Hepatocyte (in vitro differentiated cells): ENCODE data around the gene STK38L. TPM values are rescaled to one million over a fixed set of nuclear protein-coding genes. Genes with fewer than 3 reads are reported as not detected.

Experiments
- DNase-seq: peaks from one replicate; pipeline ENCODE4 v3.0.0-alpha.2; 2016; ENCODE audit warnings: low spot score
- H2AFZ ChIP-seq: fragments of 200-600 bp; sonication (generic); 2 replicates; pipeline ENCODE4 v1.6.0; 2016; ENCODE audit warnings: antibody characterized with exemption, mild to moderate bottlenecking
- H3K27ac ChIP-seq: fragments of 200-600 bp; sonication (generic); 2 replicates; pipeline ENCODE4 v1.5.1; 2016; ENCODE audit warnings: mild to moderate bottlenecking
- H3K27me3 ChIP-seq: fragments of 200-600 bp; sonication (generic); 2 replicates; pipeline ENCODE4 v1.6.1; 2016
- H3K36me3 ChIP-seq: fragments of 200-600 bp; sonication (generic); replicated peaks from 2 replicates; pipeline ENCODE4 v1.5.1; 2016; ENCODE audit warnings: low read depth; ENCODE audit not compliant: insufficient read depth
- H3K4me1 ChIP-seq: fragments of 200-600 bp; sonication (generic); 2 replicates; pipeline ENCODE4 v1.5.1; 2016; ENCODE audit warnings: mild to moderate bottlenecking, moderate library complexity; ENCODE audit not compliant: insufficient read depth
- H3K4me2 ChIP-seq: fragments of 200-600 bp; sonication (generic); 2 replicates; pipeline ENCODE4 v1.6.0; 2016
- H3K4me3 ChIP-seq: fragments of 200-600 bp; sonication (generic); 2 replicates; pipeline ENCODE4 v1.5.1; 2016; ENCODE audit warnings: mild to moderate bottlenecking
- H3K79me2 ChIP-seq: fragments of 200-600 bp; sonication (generic); 2 replicates; pipeline ENCODE4 v1.6.0; 2017; ENCODE audit warnings: mild to moderate bottlenecking
- H3K9me2 ChIP-seq: fragments of 200-600 bp; sonication (generic); replicated peaks from 2 replicates; pipeline ENCODE4 v1.6.0; 2017; ENCODE audit warnings: mild to moderate bottlenecking; ENCODE audit not compliant: insufficient read depth
- H3K9me3 ChIP-seq: fragments of 200-600 bp; sonication (generic); 2 replicates; pipeline ENCODE4 v1.5.1; 2016; ENCODE audit warnings: low read depth, mild to moderate bottlenecking
- H4K20me1 ChIP-seq: fragments of 200-600 bp; sonication (generic); 2 replicates; pipeline ENCODE4 v1.6.0; 2016; ENCODE audit warnings: mild to moderate bottlenecking; ENCODE audit not compliant: insufficient read depth, poor library complexity, severe bottlenecking
- CTCF ChIP-seq: fragments of 200-600 bp; sonication (generic); IDR thresholded peaks from 2 replicates; pipeline ENCODE4 v1.5.1; 2016; ENCODE audit warnings: antibody characterized with exemption, mild to moderate bottlenecking; ENCODE audit not compliant: poor library complexity
- EZH2 ChIP-seq: fragments of 200-600 bp; sonication (generic); IDR thresholded peaks from 2 replicates; pipeline ENCODE4 v1.6.1; 2016; ENCODE audit warnings: antibody characterized with exemption, mild to moderate bottlenecking, borderline replicate concordance
- EZH2phosphoT487 ChIP-seq: fragments of 200-600 bp; sonication (generic); IDR thresholded peaks from one replicate; pipeline ENCODE4 v1.6.1; 2018; ENCODE audit warnings: antibody characterized with exemption, mild to moderate bottlenecking, low read depth, moderate library complexity; ENCODE audit not compliant: unreplicated experiment, severe bottlenecking
- WGBS: methylation state at CpG from one replicate; pipeline ENCODE4 v1.1.6; 2016; ENCODE audit warnings: low lambda C conversion rate; ENCODE audit errors: missing lambda C conversion rate; 5-methylcytosine and 5-hydroxymethylcytosine counted together
- polyA plus RNA-seq: library from polyadenylated mRNA; unstranded; fragments of >200 nt; fragmentation: Nextera tagmentation; extraction: Ambion mirVana; gene quantifications from 2 replicates; pipeline ENCODE4 v1.2.1, GENCODE V29; 2016
- total RNA-seq: library from RNA; depleted of rRNA; stranded (reverse); fragments of >200 nt; gene quantifications from 2 replicates; pipeline ENCODE4 v1.2.3, GENCODE V29; 2014

The STK38L gene
- total and polyA plus RNA-seq, 2 experiments from 2014 or later = 18.8 to 36.7 TPM

- H3K4me3 ChIP-seq = no peak overlapping the region
- H3K27me3 ChIP-seq = no peaks in the 10 kb centered on the region
- peaks cover 25% of the 10 kb centered on the region for H3K4me1 ChIP-seq
- peak overlapping the region; percentile 54 for H3K27ac ChIP-seq
- no peaks in the 10 kb centered on the region for H3K9me2 ChIP-seq
- no peaks in the 10 kb centered on the region for H4K20me1 ChIP-seq
- peaks cover 64% of the 10 kb centered on the region for H3K79me2 ChIP-seq
- H3K9me3 ChIP-seq = no peaks in the 10 kb centered on the region
- H2AFZ ChIP-seq = no peak overlapping the region
- WGBS = 53% methylated on average over 2 of the region's 2 CpGs
- TF ChIP-seq CTCF (no peak), EZH2 (no peak), EZH2phosphoT487 (no peak)
- no peaks in the 10 kb centered on the region for H3K36me3 ChIP-seq
- H3K4me2 ChIP-seq = peak overlapping the region; percentile 9
- peak; percentile 27 for DNase-seq
These were observed 35.7 kb downstream of the STK38L start for GRCh38 chr12:27279826-27280225.

- 66% methylated on average over 5 of the region's 5 CpGs for WGBS
- H3K4me1 ChIP-seq = peaks cover 25% of the 10 kb centered on the region
- TF ChIP-seq CTCF (no peak), EZH2phosphoT487 (no peak), EZH2 (no peak)
These were observed 36.3 kb downstream of the STK38L start for GRCh38 chr12:27280412-27280811.

GRCh38 chr12:27282754-27283153, 38.7 kb downstream of the STK38L start:
- H3K9me3 ChIP-seq = no peaks in the 10 kb centered on the region
- peaks cover 21% of the 10 kb centered on the region for H3K4me1 ChIP-seq
- no peak overlapping the region for H3K4me2 ChIP-seq
- H3K27ac ChIP-seq = no peak overlapping the region
- WGBS = 84% methylated on average over 2 of the region's 2 CpGs
- no peak for DNase-seq
- no peak overlapping the region for H2AFZ ChIP-seq
- H3K36me3 ChIP-seq = no peaks in the 10 kb centered on the region
- H3K79me2 ChIP-seq = peaks cover 43% of the 10 kb centered on the region
- no peak overlapping the region for H3K4me3 ChIP-seq
- no peaks in the 10 kb centered on the region for H3K9me2 ChIP-seq
- no peaks in the 10 kb centered on the region for H4K20me1 ChIP-seq
- no peaks in the 10 kb centered on the region for H3K27me3 ChIP-seq
- no peak for TF ChIP-seq EZH2
- TF ChIP-seq CTCF = no peak
- TF ChIP-seq EZH2phosphoT487 = no peak

More at GRCh38 chr12:27280412-27280811, 36.3 kb downstream of the STK38L start:
- H3K36me3 ChIP-seq = no peaks in the 10 kb centered on the region
- H3K27me3 ChIP-seq = no peaks in the 10 kb centered on the region
- H4K20me1 ChIP-seq = no peaks in the 10 kb centered on the region
- no peak overlapping the region for H3K4me3 ChIP-seq
- peak overlapping the region; percentile 9 for H3K4me2 ChIP-seq
- no peaks in the 10 kb centered on the region for H3K9me3 ChIP-seq
- peaks cover 60% of the 10 kb centered on the region for H3K79me2 ChIP-seq
- peak overlapping the region; percentile 54 for H3K27ac ChIP-seq
- no peaks in the 10 kb centered on the region for H3K9me2 ChIP-seq
- peak; percentile 7 for DNase-seq
- no peak overlapping the region for H2AFZ ChIP-seq

GRCh38 chr12:27284021-27284420, 39.9 kb downstream of the STK38L start:
- no peak for DNase-seq
- H3K4me2 ChIP-seq = no peak overlapping the region
- no peaks in the 10 kb centered on the region for H3K9me3 ChIP-seq
- H3K36me3 ChIP-seq = no peaks in the 10 kb centered on the region
- H3K9me2 ChIP-seq = no peaks in the 10 kb centered on the region
- H4K20me1 ChIP-seq = no peaks in the 10 kb centered on the region
- peaks cover 39% of the 10 kb centered on the region for H3K79me2 ChIP-seq
- H2AFZ ChIP-seq = no peak overlapping the region
- WGBS = 84% methylated on average over 3 of the region's 3 CpGs
- H3K27ac ChIP-seq = no peak overlapping the region
- H3K4me1 ChIP-seq = peaks cover 14% of the 10 kb centered on the region
- no peaks in the 10 kb centered on the region for H3K27me3 ChIP-seq
- TF ChIP-seq CTCF = no peak
- TF ChIP-seq EZH2phosphoT487 = no peak
- TF ChIP-seq EZH2 = no peak
- H3K4me3 ChIP-seq = no peak overlapping the region
